Activated naive CD8-positive, alpha-beta T cell treated with anti-CD3 and anti-CD28 coated beads, Interleukin-2, amount 10 ng/mL, durations not matched to agents 7 days and 5 days (primary cell): ENCODE results near the gene MYO1B. TPM values are rescaled to one million over a fixed set of nuclear protein-coding genes. Genes with fewer than 3 reads are reported as not detected.

Experiments used
- ATAC-seq: fragments of 150-1000 bp; cut with Tn5 transposase; one replicate; pipeline ENCODE4 v1.10.0; 2021; ENCODE audit warnings: low read depth, moderate library complexity
- POLR2A ChIA-PET: fragments of 350-600 bp; sonication (Branson Sonifier 250); formaldehyde crosslinking; loops from one replicate; lab custom pipeline; 2021; ENCODE audit warnings: antibody characterized with exemption; lab: Charles Lee
- DNase-seq: peaks from one replicate; pipeline ENCODE4 v3.0.0; 2021
- H3K27ac Mint-ChIP-seq: one replicate; pipeline ENCODE4 v1.8.0; 2022; ENCODE audit warnings: mild to moderate bottlenecking, mixed read lengths
- H3K27me3 Mint-ChIP-seq: one replicate; pipeline ENCODE4 v1.8.0; 2022; ENCODE audit warnings: mild to moderate bottlenecking, moderate library complexity, mixed read lengths
- H3K36me3 Mint-ChIP-seq: one replicate; pipeline ENCODE4 v1.8.0; 2021; ENCODE audit warnings: mild to moderate bottlenecking, mixed read lengths
- H3K4me1 Mint-ChIP-seq: one replicate; pipeline ENCODE4 v1.8.0; 2021; ENCODE audit warnings: mixed read lengths
- H3K4me3 Mint-ChIP-seq: one replicate; pipeline ENCODE4 v1.8.0; 2022; ENCODE audit warnings: mild to moderate bottlenecking, moderate library complexity, mixed read lengths
- H3K9me3 Mint-ChIP-seq: one replicate; pipeline ENCODE4 v1.8.0; 2021; ENCODE audit warnings: mixed read lengths
- total RNA-seq, 2 experiments: library from RNA; stranded (reverse); gene quantifications; one replicate each; pipeline ENCODE4 v1.2.3, GENCODE V29; 2021

MYO1B gene
- total RNA-seq, 2 experiments from 2014 or later, result 3.2 to 3.9 TPM

DNA sequence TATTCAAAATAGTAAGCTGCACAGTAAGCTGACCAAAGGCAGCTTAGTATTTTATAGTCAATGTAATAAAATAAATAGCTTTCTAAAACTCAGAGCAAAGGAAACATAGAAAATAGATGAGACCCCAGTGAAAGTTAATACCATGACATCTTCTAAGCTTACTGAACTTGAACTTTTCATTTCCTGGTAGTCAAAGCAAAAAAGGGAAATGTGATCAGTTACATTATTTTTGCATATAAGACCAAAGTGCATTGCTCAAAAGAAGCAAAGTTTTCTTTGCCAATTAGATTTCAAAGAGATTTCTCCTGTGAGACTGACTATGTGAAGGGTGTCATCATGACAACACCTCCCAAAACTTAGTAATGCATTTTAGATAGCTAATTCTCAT, 70.2 kb downstream of the MYO1B start:
- POLR2A ChIA-PET, result no interaction called here
- no peak overlapping the region for H3K27ac Mint-ChIP-seq
- no peaks in the 10 kb centered on the region for H3K9me3 Mint-ChIP-seq
- no peak for ATAC-seq
- no peak overlapping the region for H3K4me3 Mint-ChIP-seq
- no peaks in the 10 kb centered on the region for H3K36me3 Mint-ChIP-seq
- H3K4me1 Mint-ChIP-seq, result no peaks in the 10 kb centered on the region
- DNase-seq, result no peak
- peaks cover 8% of the 10 kb centered on the region for H3K27me3 Mint-ChIP-seq

DNA sequence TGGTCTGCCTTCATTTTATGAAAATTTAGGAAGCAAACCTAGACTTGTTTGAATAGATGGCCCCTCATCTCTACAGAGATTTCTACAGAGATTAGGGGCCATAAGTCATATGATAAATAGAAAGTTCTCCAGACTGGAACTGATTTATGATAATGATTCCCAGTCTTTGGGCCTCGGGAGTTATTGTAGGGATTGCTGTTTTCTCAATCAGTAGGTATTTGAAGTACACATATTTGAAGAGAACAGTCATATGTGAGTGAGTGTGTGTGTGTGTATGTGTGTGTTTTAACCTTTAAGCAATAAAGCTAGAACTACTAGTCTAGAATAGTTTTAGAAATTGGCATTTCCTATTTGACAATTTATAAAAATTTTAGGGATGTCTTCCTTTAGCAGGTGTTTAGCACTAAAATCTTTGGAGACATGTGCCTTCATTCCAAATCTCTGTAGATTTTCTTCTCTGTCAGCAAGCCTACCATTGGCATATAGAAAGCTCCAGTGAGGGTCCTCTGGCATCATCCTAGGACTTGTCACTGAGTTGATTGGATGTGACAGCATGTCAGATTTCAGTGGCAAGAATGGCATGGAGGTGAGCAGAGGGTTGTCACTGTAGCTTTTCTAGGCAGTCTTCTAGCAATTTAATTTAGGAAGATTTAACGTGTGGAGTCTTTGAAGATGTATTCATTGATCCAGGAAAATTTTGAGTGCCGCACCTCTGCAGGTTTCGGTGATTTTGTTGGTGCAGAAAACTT, 71.2 kb downstream of the MYO1B start:
- POLR2A ChIA-PET, result no interaction called here
- Mint-ChIP-seq H3K4me3 (no peak overlapping the region), H3K4me1 (peaks cover 4% of the 10 kb centered on the region), H3K27me3 (peaks cover 12% of the 10 kb centered on the region), H3K36me3 (no peaks in the 10 kb centered on the region), H3K9me3 (no peaks in the 10 kb centered on the region), H3K27ac (no peak overlapping the region)
- no peak for ATAC-seq
- DNase-seq, result no peak

DNA sequence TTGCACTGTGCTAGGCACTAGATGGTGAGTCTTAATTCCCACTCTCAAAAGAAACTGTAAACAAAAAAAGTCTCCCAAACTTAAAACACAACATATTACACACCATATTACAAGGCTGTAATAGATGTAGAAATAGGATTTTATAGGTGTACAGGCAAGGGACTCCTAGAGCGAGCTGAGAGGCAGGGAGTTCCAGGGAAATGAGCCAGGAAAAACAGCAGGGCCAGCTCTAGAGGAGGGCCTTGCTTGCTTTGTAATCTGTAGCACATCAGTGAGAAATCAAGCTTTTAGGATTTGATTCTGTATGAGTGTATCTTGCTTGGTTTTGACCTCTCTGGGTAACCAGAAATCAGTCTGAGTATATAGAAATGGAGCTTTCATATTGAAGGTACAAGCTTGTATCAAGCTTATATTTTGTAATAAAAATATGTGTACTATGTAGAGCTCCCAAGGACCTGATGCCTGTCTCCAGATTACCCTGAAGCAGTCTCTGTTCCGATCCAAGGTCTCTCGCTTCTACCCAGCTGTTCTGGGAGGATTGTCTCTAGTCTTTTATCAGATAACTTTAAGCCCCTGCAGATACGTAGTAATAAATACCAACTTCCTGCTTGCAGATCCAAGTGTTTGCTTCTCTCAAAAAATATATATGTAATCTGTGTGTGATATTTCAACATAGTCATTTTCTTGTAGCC, 73.0 kb downstream of the MYO1B start:
- Mint-ChIP-seq H3K27ac (no peak overlapping the region), H3K9me3 (peaks cover 4% of the 10 kb centered on the region), H3K27me3 (peaks cover 14% of the 10 kb centered on the region), H3K4me1 (peaks cover 22% of the 10 kb centered on the region), H3K36me3 (peaks cover 2% of the 10 kb centered on the region), H3K4me3 (no peak overlapping the region)
- no peak for DNase-seq
- no peak for ATAC-seq
- POLR2A ChIA-PET, result no interaction called here

DNA sequence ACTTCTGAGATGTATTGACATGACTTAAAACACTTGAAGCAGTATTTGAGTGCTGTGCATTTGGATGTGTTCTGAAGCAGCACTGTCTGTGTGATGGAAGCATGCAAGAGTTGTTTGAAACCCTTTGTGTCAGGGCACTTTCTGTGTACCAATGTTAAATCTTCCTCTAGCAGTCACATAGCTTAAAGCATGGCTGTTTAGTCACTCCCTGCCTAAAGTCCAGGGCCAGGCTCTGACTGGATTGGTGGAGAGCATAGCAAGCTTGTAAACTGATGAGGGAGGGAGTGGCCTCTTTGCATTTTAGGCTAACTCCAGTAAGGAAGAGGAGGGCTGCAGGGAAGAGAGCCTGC, 73.5 kb downstream of the MYO1B start:
- no peak overlapping the region for H3K27ac Mint-ChIP-seq
- H3K27me3 Mint-ChIP-seq, result peaks cover 14% of the 10 kb centered on the region
- no peak overlapping the region for H3K4me3 Mint-ChIP-seq
- POLR2A ChIA-PET, result no interaction called here
- peaks cover 23% of the 10 kb centered on the region for H3K4me1 Mint-ChIP-seq
- H3K36me3 Mint-ChIP-seq, result peaks cover 5% of the 10 kb centered on the region
- no peak for DNase-seq
- ATAC-seq, result no peak
- H3K9me3 Mint-ChIP-seq, result peaks cover 4% of the 10 kb centered on the region

DNA sequence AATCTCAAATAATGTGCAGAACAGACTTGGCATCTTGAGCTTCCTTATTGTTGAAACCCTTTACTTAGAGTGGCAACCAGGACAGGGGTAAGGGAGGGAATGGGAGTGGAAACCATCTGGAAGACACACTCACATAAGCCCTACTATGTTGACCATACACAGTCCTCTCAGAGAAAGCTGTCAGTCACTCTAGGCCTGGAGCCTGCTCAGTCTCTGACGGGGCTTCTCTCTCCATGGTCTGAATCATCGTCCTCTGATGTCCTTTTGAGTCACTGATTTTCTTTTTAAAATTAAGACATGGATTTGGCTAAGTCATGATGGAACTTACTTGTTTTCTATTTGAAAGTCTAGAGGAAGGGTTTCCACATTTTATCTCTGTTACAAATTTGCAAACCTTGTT, 74.0 kb downstream of the MYO1B start:
- DNase-seq, result no peak
- no peak overlapping the region for H3K4me3 Mint-ChIP-seq
- no peak overlapping the region for H3K27ac Mint-ChIP-seq
- peaks cover 5% of the 10 kb centered on the region for H3K36me3 Mint-ChIP-seq
- peaks cover 14% of the 10 kb centered on the region for H3K27me3 Mint-ChIP-seq
- peaks cover 4% of the 10 kb centered on the region for H3K9me3 Mint-ChIP-seq
- ATAC-seq, result no peak
- peaks cover 23% of the 10 kb centered on the region for H3K4me1 Mint-ChIP-seq
- POLR2A ChIA-PET, result no interaction called here

DNA sequence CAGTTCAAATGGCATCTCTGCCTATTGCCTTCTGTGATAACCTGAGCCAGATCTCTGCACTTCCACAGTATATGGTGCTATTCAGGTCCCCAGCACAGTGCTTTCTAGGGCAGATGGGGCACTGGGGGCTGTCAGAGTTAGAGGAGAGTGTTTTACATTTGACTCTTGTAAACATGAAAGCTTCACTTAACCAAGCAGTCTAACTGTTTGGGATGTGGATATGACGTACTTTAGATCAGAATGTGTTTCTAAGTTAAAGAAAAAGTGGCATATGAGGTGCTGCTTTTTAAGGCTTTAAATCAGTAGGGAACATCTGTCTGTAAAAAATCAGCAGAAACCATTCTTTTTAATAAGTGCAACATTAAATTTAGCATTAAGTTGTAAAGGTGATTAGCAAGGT, 75.7 kb downstream of the MYO1B start:
- Mint-ChIP-seq H3K27me3 (peaks cover 7% of the 10 kb centered on the region), H3K9me3 (peaks cover 9% of the 10 kb centered on the region), H3K27ac (no peak overlapping the region), H3K36me3 (peaks cover 10% of the 10 kb centered on the region), H3K4me3 (no peak overlapping the region), H3K4me1 (peaks cover 23% of the 10 kb centered on the region)
- POLR2A ChIA-PET, result no interaction called here
- DNase-seq, result no peak
- no peak for ATAC-seq

DNA sequence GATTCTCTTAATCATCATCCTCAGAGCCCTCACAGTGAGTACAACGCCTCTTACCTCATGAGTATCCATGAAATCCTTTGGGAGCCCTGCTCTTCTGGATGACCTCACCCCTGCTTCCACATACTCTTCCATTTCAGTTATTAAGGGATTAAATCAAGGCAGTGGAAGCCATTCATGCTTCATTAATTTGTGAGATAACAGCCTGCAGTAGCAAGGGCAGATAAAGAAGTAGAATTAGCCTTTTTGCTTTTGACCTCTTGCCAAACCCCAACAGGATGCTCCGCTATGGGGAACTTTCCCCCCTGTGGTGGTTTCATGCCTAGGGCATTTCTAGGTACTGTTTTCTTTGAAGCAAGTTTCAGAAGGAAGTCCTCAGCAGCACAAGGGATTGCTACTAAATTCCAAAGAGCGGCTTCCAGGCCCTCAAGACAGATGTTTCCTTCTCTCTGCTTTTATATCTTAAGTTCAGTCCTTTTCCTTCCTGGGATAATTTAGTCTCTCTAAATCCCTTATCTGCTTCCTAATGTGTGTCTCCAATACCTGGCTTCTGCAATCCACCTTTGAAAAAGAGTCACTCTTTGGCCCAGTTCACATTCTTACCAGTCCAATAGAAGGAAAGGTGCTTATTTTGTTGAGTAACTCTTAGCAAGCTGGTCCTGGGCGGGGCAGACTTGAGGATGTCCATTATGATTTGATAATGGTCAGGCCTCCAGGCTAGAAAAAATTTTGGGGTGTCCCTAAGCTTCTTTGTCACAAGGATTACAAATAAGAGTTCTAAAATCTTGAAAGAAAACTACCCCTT, 76.9 kb downstream of the MYO1B start:
- ATAC-seq (peak; percentile 80), DNase-seq (no peak)
- peaks cover 12% of the 10 kb centered on the region for H3K36me3 Mint-ChIP-seq
- peak overlapping the region; percentile 55 for H3K4me3 Mint-ChIP-seq
- POLR2A ChIA-PET, result no interaction called here
- peaks cover 23% of the 10 kb centered on the region for H3K4me1 Mint-ChIP-seq
- peaks cover 9% of the 10 kb centered on the region for H3K9me3 Mint-ChIP-seq
- H3K27ac Mint-ChIP-seq, result no peak overlapping the region
- peaks cover 6% of the 10 kb centered on the region for H3K27me3 Mint-ChIP-seq

DNA sequence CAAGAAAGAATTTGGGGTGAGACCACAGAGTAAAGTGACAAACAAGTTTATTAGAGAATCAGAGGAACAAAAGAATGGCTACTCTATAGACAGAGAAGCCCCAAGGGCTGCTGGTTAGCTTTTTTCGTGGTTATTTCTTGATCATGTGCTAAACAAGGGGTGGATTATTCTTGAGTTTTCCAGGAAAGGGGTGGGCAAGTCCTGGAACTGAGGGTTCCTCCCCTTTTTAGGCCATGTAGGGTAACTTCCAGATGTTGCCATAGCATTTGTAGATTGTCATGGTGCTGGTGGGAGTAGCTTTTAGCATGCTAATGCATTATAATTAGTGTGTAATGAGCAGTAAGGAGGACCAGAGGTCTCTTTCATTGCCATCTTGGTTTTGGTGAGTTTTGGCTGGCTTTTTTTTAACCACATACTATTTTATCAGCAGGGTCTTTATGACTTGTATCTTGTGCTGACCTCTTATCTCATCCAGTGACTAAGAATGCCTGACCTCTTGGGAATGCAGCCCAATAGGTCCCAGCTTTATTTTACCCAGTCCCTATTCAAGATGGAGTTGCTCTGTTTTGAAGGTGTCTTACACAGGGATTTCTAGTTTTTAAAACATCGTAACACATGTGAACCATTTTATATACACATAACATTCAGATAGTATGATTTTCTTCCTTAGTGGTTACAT, 77.8 kb downstream of the MYO1B start:
- ATAC-seq, result peak; percentile 23
- peaks cover 12% of the 10 kb centered on the region for H3K36me3 Mint-ChIP-seq
- peaks cover 6% of the 10 kb centered on the region for H3K27me3 Mint-ChIP-seq
- peaks cover 9% of the 10 kb centered on the region for H3K9me3 Mint-ChIP-seq
- POLR2A ChIA-PET, result no interaction called here
- DNase-seq, result no peak
- H3K4me1 Mint-ChIP-seq, result peaks cover 23% of the 10 kb centered on the region
- peak overlapping the region; percentile 20 for H3K4me3 Mint-ChIP-seq
- no peak overlapping the region for H3K27ac Mint-ChIP-seq

DNA sequence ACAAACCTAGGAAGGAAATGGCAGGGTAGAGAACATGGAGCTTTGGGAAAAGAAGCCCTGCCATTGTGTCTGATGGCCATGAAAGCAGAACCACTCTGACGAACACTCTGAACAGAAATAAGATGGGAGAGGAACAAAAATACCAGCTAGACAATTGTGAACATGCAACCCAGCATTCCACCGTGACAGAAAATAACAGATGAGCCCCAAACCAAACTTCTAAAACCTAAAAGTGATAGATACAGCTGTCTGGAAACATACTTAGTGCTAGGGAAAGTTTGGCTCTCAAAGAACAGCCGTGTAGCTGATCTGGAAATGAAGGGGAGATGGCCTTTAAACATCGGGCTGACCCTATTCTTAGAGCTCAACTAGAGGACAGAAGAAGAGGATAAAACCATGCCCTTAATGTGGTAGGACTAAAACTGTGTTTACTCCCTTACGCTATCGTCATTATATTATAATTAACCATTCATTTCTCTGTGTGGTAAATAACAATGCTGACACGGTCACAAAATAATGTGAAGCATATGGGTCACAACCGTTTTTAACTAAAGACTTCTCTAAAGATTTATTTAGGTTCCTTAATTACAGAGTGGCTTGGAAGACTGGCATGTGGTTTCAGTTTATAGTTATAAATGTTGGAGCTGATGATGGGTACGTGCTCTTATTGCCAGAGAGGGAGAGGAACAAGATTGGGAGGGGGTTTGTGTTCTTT, 80.6 kb downstream of the MYO1B start:
- ATAC-seq (no peak), DNase-seq (no peak)
- POLR2A ChIA-PET, result no interaction called here
- Mint-ChIP-seq H3K27ac (no peak overlapping the region), H3K4me1 (peaks cover 21% of the 10 kb centered on the region), H3K27me3 (peaks cover 4% of the 10 kb centered on the region), H3K36me3 (peaks cover 14% of the 10 kb centered on the region), H3K4me3 (no peak overlapping the region), H3K9me3 (peaks cover 13% of the 10 kb centered on the region)

DNA sequence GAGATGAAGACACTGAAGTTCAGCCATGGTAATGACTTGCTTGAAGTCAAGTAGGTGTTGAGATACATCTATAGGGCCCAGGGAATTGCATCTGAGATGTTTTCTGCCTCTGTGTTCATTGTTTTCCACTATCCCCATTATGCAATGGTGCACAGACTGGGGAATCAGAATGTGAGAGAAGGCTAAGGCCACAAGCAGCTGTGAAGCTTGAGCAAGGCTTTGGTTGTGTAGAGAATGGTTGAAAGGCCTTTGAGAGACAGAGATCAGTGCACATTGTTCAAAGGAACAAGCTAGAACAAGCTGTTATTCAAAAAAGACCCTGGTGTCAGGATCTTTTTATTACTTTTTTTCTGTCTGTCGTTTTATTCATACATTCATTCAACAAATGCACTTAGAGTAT, 82.3 kb downstream of the MYO1B start:
- Mint-ChIP-seq H3K27me3 (no peaks in the 10 kb centered on the region), H3K27ac (no peak overlapping the region), H3K36me3 (peaks cover 11% of the 10 kb centered on the region), H3K4me3 (no peak overlapping the region), H3K9me3 (peaks cover 13% of the 10 kb centered on the region), H3K4me1 (peaks cover 8% of the 10 kb centered on the region)
- POLR2A ChIA-PET, result no interaction called here
- DNase-seq, result no peak
- no peak for ATAC-seq

DNA sequence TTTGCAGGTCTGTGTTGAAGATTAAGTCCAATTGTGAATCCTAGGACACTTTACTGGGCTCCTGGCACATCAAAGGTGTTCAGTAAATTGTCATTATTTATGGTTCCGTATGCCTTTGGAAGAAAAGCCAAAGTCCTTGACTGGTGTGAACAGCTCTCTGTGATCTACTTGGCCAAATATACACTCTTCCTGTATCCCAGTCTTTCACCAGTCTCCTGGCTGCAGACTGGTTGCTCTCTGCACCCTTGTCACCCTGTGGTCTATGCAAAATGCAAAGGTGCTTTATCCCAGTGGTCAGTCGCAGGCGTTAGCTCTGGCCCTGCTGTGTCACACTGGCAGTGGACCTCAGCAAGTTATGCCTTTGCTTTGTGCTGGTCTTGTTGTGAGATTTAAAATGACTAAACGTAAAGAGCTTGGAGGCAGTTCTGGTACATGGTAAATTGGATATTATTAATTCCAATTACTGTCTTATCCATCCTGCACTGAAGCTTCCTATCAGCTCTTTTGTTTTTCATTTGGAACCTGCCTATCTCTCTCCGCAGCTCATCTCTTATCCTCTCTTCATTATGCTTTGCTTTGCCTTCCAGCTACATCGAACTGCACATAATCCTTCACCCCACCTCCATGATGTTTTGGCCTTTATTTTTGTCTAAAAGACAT, 83.1 kb downstream of the MYO1B start:
- Mint-ChIP-seq H3K4me1 (no peaks in the 10 kb centered on the region), H3K9me3 (peaks cover 8% of the 10 kb centered on the region), H3K4me3 (no peak overlapping the region), H3K27me3 (no peaks in the 10 kb centered on the region), H3K27ac (no peak overlapping the region), H3K36me3 (peaks cover 10% of the 10 kb centered on the region)
- no peak for DNase-seq
- POLR2A ChIA-PET, result no interaction called here
- ATAC-seq, result no peak

DNA sequence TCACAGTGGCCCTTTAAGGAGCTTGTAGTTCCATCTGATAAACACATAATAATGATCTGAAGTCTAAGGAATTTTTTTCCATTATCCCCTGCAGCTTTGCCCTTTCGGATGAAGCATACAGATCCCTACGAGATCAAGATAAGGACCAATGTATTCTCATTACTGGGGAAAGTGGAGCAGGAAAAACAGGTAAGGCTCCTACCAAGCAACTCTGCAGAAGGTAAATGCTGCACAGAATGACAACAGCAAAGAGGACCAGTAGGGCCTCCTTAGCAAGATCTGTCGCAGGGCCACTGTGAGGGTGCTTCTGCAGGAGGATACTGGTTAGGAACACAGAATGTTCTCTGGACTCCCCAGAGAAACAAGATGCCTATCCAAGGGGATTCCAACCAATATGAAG, 84.6 kb downstream of the MYO1B start:
- H3K9me3 Mint-ChIP-seq, result peaks cover 6% of the 10 kb centered on the region
- DNase-seq (no peak), ATAC-seq (no peak)
- no peaks in the 10 kb centered on the region for H3K4me1 Mint-ChIP-seq
- no peak overlapping the region for H3K4me3 Mint-ChIP-seq
- POLR2A ChIA-PET, result no interaction called here
- no peaks in the 10 kb centered on the region for H3K27me3 Mint-ChIP-seq
- no peak overlapping the region for H3K27ac Mint-ChIP-seq
- H3K36me3 Mint-ChIP-seq, result peaks cover 4% of the 10 kb centered on the region
